Tibial nerve (tissue), 4 donors: ENCODE data around the gene SH3RF3. TPM values are rescaled to one million over a fixed set of nuclear protein-coding genes. Genes with fewer than 3 reads are reported as not detected.
"Not testable (repeated sequence)": the region's sequence is repeated elsewhere in the genome, so short reads cannot be mapped to it uniquely, and the experiment has no call there.

ENCODE experiments used
- DNase-seq, 2 donors: peaks; one replicate each; pipeline ENCODE4 v3.0.0-alpha.2; 2019; ENCODE audit warnings: low spot score in 2 of 2
- H3K27ac ChIP-seq, 4 donors: fragments of 200-600 bp; sonication (generic) in 3 of 4; one replicate each; pipeline ENCODE4 v1.5.1; 2017 to 2019; ENCODE audit warnings: mild to moderate bottlenecking in 1 of 4
- H3K27me3 ChIP-seq, 2 donors: fragments of 200-600 bp; sonication (generic) in 1 of 2; one replicate each; pipeline versions ENCODE4 v1.5.1 to v1.6.0; 2017 to 2019
- H3K36me3 ChIP-seq, 3 donors: fragments of 200-600 bp; sonication (generic); one replicate each; pipeline ENCODE4 v1.5.1; 2018 to 2019
- H3K4me1 ChIP-seq, 4 donors: fragments of 200-600 bp; sonication (generic) in 3 of 4; one replicate each; pipeline ENCODE4 v1.5.1; 2017 to 2019
- H3K4me3 ChIP-seq, 4 donors: fragments of 200-600 bp; sonication (generic) in 3 of 4; one replicate each; pipeline ENCODE4 v1.5.1; 2017 to 2019; ENCODE audit warnings: mild to moderate bottlenecking in 1 of 4, moderate library complexity in 1 of 4
- H3K9me3 ChIP-seq, 4 donors: fragments of 200-600 bp; sonication (generic) in 3 of 4; one replicate each; pipeline ENCODE4 v1.5.1; 2017 to 2019
- CTCF ChIP-seq, 5 experiments: fragments of 200-600 bp in 3 of 5; fragments of 450-650 bp in 2 of 5; sonication (generic) in 3 of 5; IDR thresholded peaks; one replicate each; pipeline ENCODE4 v1.5.1; 2016 to 2019; ENCODE audit warnings: antibody characterized with exemption in 5 of 5, mild to moderate bottlenecking in 3 of 5, moderate library complexity in 2 of 5
- EP300 ChIP-seq, 2 donors: sonication (generic); formaldehyde crosslinking; IDR thresholded peaks; one replicate each; pipeline ENCODE4 v1.6.1; 2017; ENCODE audit warnings: antibody characterized with exemption in 2 of 2, mild to moderate bottlenecking in 1 of 2
- POLR2A ChIP-seq, 2 donors: fragments of 450-650 bp; IDR thresholded peaks; one replicate each; pipeline ENCODE4 v1.6.1; 2017; ENCODE audit warnings: antibody characterized with exemption in 2 of 2, mild to moderate bottlenecking in 2 of 2, moderate library complexity in 2 of 2
- WGBS, 2 donors: methylation state at CpG; one replicate each; pipeline ENCODE4 v1.1.5; 2018; 5-methylcytosine and 5-hydroxymethylcytosine counted together
- total RNA-seq, 4 donors: library from RNA; depleted of rRNA; stranded (reverse); fragments of >200 nt; gene quantifications; one replicate each; pipeline ENCODE4 v1.1.0, GENCODE V29; 2016

The SH3RF3 gene
- total RNA-seq, 4 donors from 2014 or later = 6.9 to 18.0 (median 11.4) TPM

- 58 to 63% methylated on average over 6 of the region's 6 CpGs for whole genome bisulfite sequencing, 2 donors
- H3K36me3 ChIP-seq = peaks cover 0 to 5% (median 0%) of the 10 kb centered on the region in 3 donors
- DNase-seq = no peak
- TF ChIP-seq POLR2A (IDR thresholded peaks at IDR 0.05) (no peak), CTCF (IDR thresholded peaks at IDR 0.05) (no peak), EP300 (IDR thresholded peaks at IDR 0.05) (no peak)
- H3K9me3 ChIP-seq = no peaks in the 10 kb centered on the region
- no peak overlapping the region for H3K27ac ChIP-seq
- no peaks in the 10 kb centered on the region for H3K27me3 ChIP-seq
- H3K4me1 ChIP-seq = peaks cover 0 to 4% (median 0%) of the 10 kb centered on the region in 4 donors
- H3K4me3 ChIP-seq = no peak overlapping the region
Observed at GRCh38 chr2:109535217-109535946, 406.4 kb downstream of the SH3RF3 start.

GRCh38 chr2:109536556-109536955 lies 407.6 kb downstream of the SH3RF3 start:
- not testable (repeated sequence) for H3K27me3 ChIP-seq, H3K4me3 ChIP-seq, DNase-seq, H3K4me1 ChIP-seq, H3K27ac ChIP-seq, H3K9me3 ChIP-seq, H3K36me3 ChIP-seq
- 48 to 51% methylated on average over 3 of the region's 3 CpGs for WGBS, 2 donors

GRCh38 chr2:109537565-109538222 lies 408.7 kb downstream of the SH3RF3 start:
- no peaks in the 10 kb centered on the region for H3K9me3 ChIP-seq
- peaks cover 0 to 12% (median 0%) of the 10 kb centered on the region in 3 donors for H3K36me3 ChIP-seq
- no peak overlapping the region for H3K27ac ChIP-seq
- no peaks in the 10 kb centered on the region for H3K27me3 ChIP-seq
- TF ChIP-seq CTCF (IDR thresholded peaks at IDR 0.05) (no peak), EP300 (IDR thresholded peaks at IDR 0.05) (no peak)
- no peak overlapping the region for H3K4me3 ChIP-seq
- H3K4me1 ChIP-seq = no peaks in the 10 kb centered on the region
- no peak for DNase-seq
- WGBS, 2 donors = 90 to 91% methylated on average over 10 of the region's 10 CpGs

- WGBS, 2 donors = 55 to 57% methylated on average over 8 of the region's 8 CpGs
- Histone ChIP-seq H3K9me3 (no peaks in the 10 kb centered on the region), H3K4me1 (no peaks in the 10 kb centered on the region), H3K27me3 (no peaks in the 10 kb centered on the region), H3K36me3 (peaks cover 0 to 12% (median 0%) of the 10 kb centered on the region in 3 donors), H3K4me3 (no peak overlapping the region), H3K27ac (no peak overlapping the region)
- no peak for DNase-seq
- TF ChIP-seq POLR2A (IDR thresholded peaks at IDR 0.05) (no peak), EP300 (IDR thresholded peaks at IDR 0.05) (no peak)
Observed at GRCh38 chr2:109538546-109538945, 409.5 kb downstream of the SH3RF3 start.

- no peak for DNase-seq
- H3K9me3 ChIP-seq = no peaks in the 10 kb centered on the region
- peaks cover 0 to 23% (median 0%) of the 10 kb centered on the region in 3 donors for H3K36me3 ChIP-seq
- H3K27me3 ChIP-seq = no peaks in the 10 kb centered on the region
- 77 to 88% methylated on average over 6 of the region's 6 CpGs for WGBS, 2 donors
- no peak for TF ChIP-seq CTCF (IDR thresholded peaks at IDR 0.05)
- no peak for TF ChIP-seq EP300 (IDR thresholded peaks at IDR 0.05)
- TF ChIP-seq POLR2A (IDR thresholded peaks at IDR 0.05) = no peak
- H3K4me3 ChIP-seq = no peak overlapping the region
- peaks cover 0 to 16% (median 0%) of the 10 kb centered on the region in 4 donors for H3K4me1 ChIP-seq
- no peak overlapping the region for H3K27ac ChIP-seq
Observed at GRCh38 chr2:109542384-109542783, 413.4 kb downstream of the SH3RF3 start.
